GM21529 (cell line): Measurements from ENCODE around the gene FAM83G.
A peak's percentile ranks its signal among the peaks of the same experiment; 100 is the strongest.
"Not testable (repeated sequence)": the region's sequence is repeated elsewhere in the genome, so short reads cannot be mapped to it uniquely, and the experiment has no call there.

Source experiments
- ATAC-seq: cut with Tn5 transposase; IDR thresholded peaks from one replicate; pipeline ENCODE4 v1.9.1; 2021; ENCODE audit not compliant: unreplicated experiment

The FAM83G gene, protein sequence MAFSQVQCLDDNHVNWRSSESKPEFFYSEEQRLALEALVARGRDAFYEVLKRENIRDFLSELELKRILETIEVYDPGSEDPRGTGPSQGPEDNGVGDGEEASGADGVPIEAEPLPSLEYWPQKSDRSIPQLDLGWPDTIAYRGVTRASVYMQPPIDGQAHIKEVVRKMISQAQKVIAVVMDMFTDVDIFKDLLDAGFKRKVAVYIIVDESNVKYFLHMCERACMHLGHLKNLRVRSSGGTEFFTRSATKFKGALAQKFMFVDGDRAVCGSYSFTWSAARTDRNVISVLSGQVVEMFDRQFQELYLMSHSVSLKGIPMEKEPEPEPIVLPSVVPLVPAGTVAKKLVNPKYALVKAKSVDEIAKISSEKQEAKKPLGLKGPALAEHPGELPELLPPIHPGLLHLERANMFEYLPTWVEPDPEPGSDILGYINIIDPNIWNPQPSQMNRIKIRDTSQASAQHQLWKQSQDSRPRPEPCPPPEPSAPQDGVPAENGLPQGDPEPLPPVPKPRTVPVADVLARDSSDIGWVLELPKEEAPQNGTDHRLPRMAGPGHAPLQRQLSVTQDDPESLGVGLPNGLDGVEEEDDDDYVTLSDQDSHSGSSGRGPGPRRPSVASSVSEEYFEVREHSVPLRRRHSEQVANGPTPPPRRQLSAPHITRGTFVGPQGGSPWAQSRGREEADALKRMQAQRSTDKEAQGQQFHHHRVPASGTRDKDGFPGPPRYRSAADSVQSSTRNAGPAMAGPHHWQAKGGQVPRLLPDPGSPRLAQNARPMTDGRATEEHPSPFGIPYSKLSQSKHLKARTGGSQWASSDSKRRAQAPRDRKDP

DNA sequence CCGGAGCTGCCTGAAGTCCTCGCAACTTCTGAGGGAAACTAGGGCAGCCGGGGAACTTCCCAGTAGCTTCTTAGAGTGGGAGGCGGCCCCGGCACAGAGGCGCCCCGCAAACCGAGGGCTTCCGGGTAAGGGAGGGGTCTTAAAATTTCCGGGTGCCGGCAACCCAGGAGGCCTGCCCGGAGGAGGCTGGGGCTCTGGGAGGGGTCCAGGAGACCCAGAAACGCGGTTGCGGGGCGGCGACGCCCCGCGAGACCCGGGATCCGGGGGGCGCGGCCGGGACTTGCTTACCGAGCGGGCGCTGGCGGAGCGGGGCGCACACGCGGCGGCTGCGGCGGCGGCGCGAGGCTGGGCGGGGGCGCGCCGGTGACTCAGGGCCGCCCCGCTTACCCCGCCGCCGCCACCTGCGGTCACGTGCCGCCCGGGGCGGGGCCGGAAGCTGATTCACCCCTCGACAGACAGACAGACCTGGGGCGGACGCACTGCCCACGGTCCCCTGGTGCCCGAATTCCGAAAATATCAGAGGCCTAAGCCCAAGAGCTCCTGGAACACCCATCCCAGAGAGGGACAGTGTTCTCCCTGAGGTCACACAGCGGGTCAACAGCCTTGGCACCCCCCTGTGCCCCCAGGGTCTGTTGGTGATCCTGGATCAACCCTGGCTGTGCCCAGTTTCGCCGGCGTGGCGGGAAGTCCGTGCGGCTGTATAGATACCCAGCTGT is at the start of gene FAM83G:
FAM83G (minus strand) TSS at position 344 of the 716 bp plus-strand sequence. CDS start 723 bp downstream, outside the sequence.
- ATAC-seq, result peak; percentile 76

DNA sequence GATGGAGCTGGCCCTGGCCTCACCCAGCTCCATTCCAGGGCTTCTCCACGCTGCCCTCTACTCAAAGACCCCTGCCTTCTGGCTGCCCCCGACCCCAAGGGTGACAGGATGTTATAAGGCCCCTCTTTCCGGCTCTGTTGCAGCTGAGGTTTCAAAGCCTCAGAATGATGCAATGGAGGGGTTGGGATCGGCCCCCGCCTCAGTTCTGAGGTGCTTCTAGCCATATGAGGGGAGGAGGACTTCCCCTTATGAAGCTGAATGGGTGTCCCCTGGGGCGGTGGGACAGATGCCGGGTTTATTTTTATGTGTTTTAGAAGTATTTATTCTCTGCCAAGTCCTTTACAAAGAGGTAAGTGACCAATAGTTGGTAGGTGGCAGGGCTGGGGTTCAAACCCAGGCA is 44.3 kb upstream of the FAM83G start:
- not testable (repeated sequence) for ATAC-seq

GRCh38 chr17:19047510-19047909 is 42.9 kb upstream of the FAM83G start:
- not testable (repeated sequence) for ATAC-seq

GRCh38 chr17:19046782-19047375 is 42.3 kb upstream of the FAM83G start, which contains the start of gene GRAP:
TSS of gene GRAP (minus strand) at chr17:19046957. CDS start at chr17:19046926, 31 bp downstream.
- ATAC-seq, result not testable (repeated sequence)

GRCh38 chr17:19044643-19045042 is 40.1 kb upstream of the FAM83G start:
- ATAC-seq, result not testable (repeated sequence)

DNA sequence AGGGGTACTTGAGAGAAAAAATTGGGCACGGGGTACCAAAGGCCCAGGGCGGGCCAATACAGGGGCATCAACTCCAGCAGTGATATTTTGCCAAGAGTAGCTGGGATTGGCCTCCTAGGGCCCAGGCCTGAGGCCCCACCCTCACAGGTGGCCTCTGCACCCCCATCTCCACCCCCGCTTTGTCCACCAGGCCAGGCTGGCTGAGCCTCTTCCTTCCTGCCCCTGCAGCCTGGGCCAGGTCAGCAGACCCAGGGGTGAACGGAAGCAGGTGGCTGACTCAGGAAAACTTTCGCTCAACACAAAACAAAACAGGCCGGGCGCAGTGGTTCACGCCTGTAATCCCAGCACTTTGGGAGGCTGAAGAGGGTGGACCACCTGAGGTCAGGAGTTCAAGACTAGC is 38.5 kb upstream of the FAM83G start:
- ATAC-seq, result not testable (repeated sequence)

DNA sequence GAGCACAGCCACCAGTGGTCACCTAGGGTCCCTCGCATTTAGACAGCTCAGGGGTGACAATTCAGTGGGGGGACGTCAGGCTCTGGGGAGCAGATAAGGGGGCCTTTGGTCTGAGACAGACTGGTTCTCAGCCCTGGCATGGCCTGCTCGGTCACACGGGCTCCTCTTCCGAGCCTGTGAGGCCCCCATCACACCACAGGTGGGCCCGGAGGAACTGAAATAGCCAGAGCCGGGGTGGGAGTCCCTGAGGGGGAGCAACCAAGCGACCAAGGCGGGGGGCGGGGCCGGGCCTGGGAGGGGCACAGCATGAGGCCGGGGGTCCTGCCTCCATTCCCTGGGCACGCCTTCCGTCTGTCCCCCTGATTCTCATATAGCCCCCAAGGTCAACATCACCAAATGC is 37.8 kb upstream of the FAM83G start:
- ATAC-seq, result not testable (repeated sequence)

GRCh38 chr17:19041871-19042270 is 37.3 kb upstream of the FAM83G start:
- ATAC-seq, result not testable (repeated sequence)

DNA sequence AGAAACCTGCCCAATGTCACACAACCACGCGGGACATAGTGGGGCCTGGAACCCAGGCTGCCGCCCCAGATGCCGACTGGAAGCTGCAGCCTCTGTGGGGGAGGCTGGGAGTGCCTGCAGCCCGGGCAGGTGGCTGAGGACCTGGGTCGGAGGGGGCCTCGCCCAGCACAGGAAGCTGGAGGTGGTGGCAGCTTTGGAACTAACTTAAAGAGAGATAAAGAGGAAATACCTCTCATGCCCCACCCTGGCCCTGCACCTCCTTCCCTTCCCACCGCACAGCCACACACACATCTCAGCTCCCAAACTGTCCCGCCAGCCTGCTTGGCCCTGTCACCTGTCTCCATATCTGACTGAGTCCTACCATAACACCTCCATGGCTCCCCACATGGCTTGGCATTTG is 35.8 kb upstream of the FAM83G start:
- ATAC-seq, result not testable (repeated sequence)

GRCh38 chr17:19038730-19039129 is 34.2 kb upstream of the FAM83G start:
- ATAC-seq, result not testable (repeated sequence)

- not testable (repeated sequence) for ATAC-seq
These were observed 33.4 kb upstream of the FAM83G start for GRCh38 chr17:19038007-19038406.

GRCh38 chr17:19037547-19037946 is 33.0 kb upstream of the FAM83G start:
- ATAC-seq, result not testable (repeated sequence)

DNA sequence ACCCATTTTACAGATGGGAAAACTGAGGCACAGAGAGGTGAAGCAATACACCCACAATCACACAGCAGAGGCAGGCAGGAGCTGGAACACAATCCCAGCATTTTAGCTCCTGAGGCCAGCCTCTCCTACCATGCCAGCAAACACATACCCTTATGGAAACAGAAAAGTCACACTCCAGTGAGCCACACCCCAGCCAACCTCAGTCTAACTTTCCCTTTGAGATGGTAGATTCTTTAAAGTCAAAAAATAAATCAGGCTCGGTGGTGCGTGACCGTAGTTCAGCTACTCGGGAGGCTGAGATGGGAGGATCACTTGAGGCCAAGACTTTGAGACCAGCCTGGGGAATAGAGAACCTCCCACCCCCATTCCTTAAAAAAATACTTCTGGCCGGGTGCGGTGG is 31.6 kb upstream of the FAM83G start:
- ATAC-seq, result not testable (repeated sequence)

GRCh38 chr17:19032377-19032988 is 27.9 kb upstream of the FAM83G start:
- ATAC-seq, result peak; percentile 43

GRCh38 chr17:19031729-19032128 is 27.2 kb upstream of the FAM83G start:
- ATAC-seq, result not testable (repeated sequence)

DNA sequence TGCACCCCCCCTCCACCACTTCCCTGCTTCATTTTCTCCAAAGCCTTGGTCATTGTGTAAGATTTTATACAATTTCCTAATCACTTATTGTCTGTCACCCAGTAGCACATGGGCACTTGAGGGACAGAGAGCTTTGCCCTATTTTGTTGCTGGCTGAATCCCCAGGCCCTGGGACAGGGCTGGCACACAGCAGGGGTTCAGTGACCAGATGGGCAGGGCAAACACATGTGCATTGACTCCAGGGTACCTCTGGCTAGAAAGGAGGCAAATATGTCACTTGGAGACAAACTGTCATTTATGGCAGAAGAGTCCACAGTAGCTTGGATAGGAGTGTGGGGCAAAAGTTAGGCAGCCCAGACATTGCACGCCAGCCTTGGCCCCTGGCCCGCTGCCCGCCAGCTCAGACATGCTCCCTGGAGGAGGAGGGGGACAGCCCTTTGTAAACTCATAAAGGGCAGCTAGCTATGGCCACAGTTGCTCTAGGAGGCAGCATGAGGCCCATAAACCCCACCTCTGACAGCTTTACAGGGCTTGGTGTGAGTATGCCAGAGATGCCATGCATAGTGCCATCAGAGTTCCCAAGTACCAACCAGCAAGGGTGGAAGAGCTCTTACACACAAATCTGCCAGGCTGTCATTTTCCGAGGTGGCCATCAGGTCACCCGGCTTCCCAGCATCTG is 26.3 kb upstream of the FAM83G start:
- ATAC-seq, result not testable (repeated sequence)

GRCh38 chr17:19029740-19030139 is 25.2 kb upstream of the FAM83G start:
- ATAC-seq, result not testable (repeated sequence)

- not testable (repeated sequence) for ATAC-seq
These were observed 24.1 kb upstream of the FAM83G start for GRCh38 chr17:19028671-19029070.
